Colonic mucosa (tissue), 4 donors: Measurements from ENCODE around the gene BAZ2B. TPM values are rescaled to one million over a fixed set of nuclear protein-coding genes. Genes with fewer than 3 reads are reported as not detected.

ENCODE experiments used
- DNase-seq: peaks from one replicate; pipeline ENCODE4 v3.0.0-alpha.2; 2020
- H3K27ac ChIP-seq: fragments of 200-600 bp; one replicate; pipeline ENCODE4 v1.8.0; 2021
- H3K27me3 ChIP-seq: fragments of 200-600 bp; one replicate; pipeline ENCODE4 v1.8.0; 2021
- H3K36me3 ChIP-seq: fragments of 200-600 bp; one replicate; pipeline ENCODE4 v1.8.0; 2021
- H3K4me1 ChIP-seq: fragments of 200-600 bp; one replicate; pipeline ENCODE4 v1.8.0; 2021; ENCODE audit warnings: mild to moderate bottlenecking
- H3K4me3 ChIP-seq: fragments of 200-600 bp; one replicate; pipeline ENCODE4 v1.8.0; 2021
- H3K9ac ChIP-seq, 2 donors: one replicate each; pipeline ENCODE4 v1.7.0; 2013; ENCODE audit warnings: control low read depth in 2 of 2, low read depth in 2 of 2, low read length in 2 of 2
- H3K9me3 ChIP-seq: fragments of 200-600 bp; one replicate; pipeline ENCODE4 v1.8.0; 2021
- intact Hi-C: fragments of 100-400 bp; cut with DNase I; formaldehyde crosslinking; loops from one replicate; pipeline ENCODE4 v1.14.1; 2022
- total RNA-seq, 2 donors: library from RNA; stranded (reverse); fragmentation: NEBNext Ultra II Directional in 1 of 2; extraction: Animal tissue kit (Norgen Biotek cat#: 25700) in 1 of 2; gene quantifications; one replicate each; pipeline ENCODE4 v1.2.1, GENCODE V29; 2021
- TF ChIP-seq, protein P1 (sequence below): fragments of 200-600 bp; IDR thresholded peaks from one replicate; pipeline ENCODE4 v1.8.0; 2022; ENCODE audit warnings: antibody characterized with exemption, mild to moderate bottlenecking
- donor health status: healthy.
- donor health status: DM: no; HTN: no; CAD: no.
- donor health status: DM: no; HTN: no; CAD: no.

BAZ2B gene
- total RNA-seq, 2 donors from 2014 or later, result 36.7 to 60.9 TPM

DNA sequence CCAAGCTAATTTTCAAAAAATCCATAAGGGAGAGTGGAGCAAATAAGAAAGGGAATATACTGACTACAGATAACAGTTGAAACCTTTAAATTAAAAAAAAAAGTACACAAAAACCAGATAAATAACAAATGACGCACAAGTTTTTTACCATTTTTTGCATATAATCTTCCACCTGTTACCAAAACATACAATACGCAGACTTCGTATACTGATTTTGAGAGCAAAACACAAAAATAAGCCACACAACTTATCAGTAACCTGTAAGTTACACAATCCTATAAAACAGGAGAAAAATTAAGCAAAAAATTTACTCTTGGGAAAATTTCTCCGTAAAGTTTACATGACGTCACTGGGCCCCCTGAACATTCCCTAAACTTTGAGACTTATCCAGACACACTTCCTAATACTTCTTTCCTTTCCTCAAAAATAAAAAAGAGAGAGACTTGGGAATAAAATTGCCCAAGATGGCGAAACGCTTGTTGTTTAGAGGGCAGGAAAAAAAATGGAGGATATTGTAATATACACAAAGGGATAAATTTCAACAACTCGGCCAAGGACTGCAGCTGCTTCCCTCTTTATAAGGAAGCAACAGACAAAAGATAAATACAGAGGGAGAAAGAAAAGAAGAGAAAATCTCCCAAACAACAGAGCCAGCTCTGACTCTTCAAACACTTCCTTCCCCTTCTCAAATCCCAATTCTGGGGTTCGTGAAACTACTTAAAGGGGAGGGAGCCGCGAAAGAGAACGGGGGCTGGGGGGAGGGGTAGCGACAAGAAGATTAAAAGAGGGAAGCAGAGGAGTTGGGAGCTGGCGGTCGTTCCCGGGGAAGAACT lies 1.6 kb downstream of the BAZ2B start:
- DNase-seq, result no peak
- TF ChIP-seq, protein P1, sequence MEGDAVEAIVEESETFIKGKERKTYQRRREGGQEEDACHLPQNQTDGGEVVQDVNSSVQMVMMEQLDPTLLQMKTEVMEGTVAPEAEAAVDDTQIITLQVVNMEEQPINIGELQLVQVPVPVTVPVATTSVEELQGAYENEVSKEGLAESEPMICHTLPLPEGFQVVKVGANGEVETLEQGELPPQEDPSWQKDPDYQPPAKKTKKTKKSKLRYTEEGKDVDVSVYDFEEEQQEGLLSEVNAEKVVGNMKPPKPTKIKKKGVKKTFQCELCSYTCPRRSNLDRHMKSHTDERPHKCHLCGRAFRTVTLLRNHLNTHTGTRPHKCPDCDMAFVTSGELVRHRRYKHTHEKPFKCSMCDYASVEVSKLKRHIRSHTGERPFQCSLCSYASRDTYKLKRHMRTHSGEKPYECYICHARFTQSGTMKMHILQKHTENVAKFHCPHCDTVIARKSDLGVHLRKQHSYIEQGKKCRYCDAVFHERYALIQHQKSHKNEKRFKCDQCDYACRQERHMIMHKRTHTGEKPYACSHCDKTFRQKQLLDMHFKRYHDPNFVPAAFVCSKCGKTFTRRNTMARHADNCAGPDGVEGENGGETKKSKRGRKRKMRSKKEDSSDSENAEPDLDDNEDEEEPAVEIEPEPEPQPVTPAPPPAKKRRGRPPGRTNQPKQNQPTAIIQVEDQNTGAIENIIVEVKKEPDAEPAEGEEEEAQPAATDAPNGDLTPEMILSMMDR, result no peak

DNA sequence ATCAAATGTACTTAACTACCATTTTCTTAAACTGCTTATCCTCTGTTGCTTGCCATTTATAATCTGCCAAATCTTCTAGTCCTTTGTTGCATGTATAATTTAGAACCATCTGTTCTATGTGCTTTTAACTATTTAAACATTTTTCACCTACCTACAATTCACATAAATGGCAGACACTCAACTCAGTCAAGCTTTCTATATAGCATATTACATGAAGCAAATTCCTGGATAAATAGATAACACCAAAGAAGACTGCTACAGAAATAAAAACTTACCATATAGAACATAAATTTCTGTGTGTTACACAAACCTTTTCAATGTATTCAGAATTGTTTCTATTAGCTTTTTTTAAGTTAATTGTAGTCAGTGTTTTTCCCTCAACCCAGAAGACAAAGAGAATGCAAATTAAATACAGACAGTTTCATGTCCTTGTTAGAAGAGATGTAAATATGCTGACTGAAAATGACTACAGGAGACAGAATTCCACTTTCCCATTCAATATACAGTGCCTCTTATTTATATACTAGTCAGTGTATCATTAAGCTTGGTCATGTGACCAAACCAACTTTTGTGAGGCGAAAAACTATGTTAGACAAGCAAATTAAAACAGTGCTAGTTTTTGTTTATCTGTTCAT lies 2.6 kb downstream of the BAZ2B start:
- peaks cover 6% of the 10 kb centered on the region for H3K4me1 ChIP-seq
- H3K4me3 ChIP-seq, result peak overlapping the region; percentile 60
- intact Hi-C loops, result no loop called here
- no peaks in the 10 kb centered on the region for H3K27me3 ChIP-seq
- peak overlapping the region in 1 of 2 donors; percentile 98 for H3K9ac ChIP-seq
- TF ChIP-seq, protein P1, result no peak
- H3K27ac ChIP-seq, result peak overlapping the region; percentile 98
- H3K36me3 ChIP-seq, result no peaks in the 10 kb centered on the region
- no peaks in the 10 kb centered on the region for H3K9me3 ChIP-seq
- DNase-seq, result no peak

More for the DNA sequence above, 1.6 kb downstream of the BAZ2B start:
- Histone ChIP-seq H3K36me3 (no peaks in the 10 kb centered on the region), H3K9ac (peak overlapping the region; percentile 97 to 98), H3K4me3 (peak overlapping the region; percentile 60), H3K27me3 (no peaks in the 10 kb centered on the region), H3K9me3 (no peaks in the 10 kb centered on the region), H3K27ac (peak overlapping the region; percentile 98), H3K4me1 (peaks cover 6% of the 10 kb centered on the region)
- intact Hi-C loops, result no loop called here

DNA sequence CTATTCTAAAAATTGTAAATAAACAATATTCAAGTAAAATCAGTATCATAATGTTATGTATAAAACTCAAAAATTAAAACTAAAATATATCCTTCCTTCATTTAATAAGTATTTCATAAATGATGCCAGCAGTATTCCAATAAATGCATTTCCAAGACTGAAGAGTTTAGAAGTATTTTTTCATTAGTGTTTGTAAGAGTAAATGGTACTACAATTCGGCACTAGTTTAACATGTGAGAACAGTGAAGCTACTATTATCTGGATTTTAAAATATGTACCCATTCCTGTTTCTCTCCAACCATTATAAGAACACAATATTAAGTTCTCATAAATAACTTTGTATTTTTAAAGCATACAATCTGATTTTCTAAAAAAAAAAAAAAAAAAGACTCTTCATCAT lies 3.3 kb downstream of the BAZ2B start:
- no peaks in the 10 kb centered on the region for H3K9me3 ChIP-seq
- peak overlapping the region; percentile 98 for H3K27ac ChIP-seq
- DNase-seq, result no peak
- H3K27me3 ChIP-seq, result no peaks in the 10 kb centered on the region
- H3K4me1 ChIP-seq, result peaks cover 6% of the 10 kb centered on the region
- no peaks in the 10 kb centered on the region for H3K36me3 ChIP-seq
- peak overlapping the region in 1 of 2 donors; percentile 98 for H3K9ac ChIP-seq
- H3K4me3 ChIP-seq, result no peak overlapping the region
- TF ChIP-seq, protein P1, result no peak
- intact Hi-C loops, result no loop called here

DNA sequence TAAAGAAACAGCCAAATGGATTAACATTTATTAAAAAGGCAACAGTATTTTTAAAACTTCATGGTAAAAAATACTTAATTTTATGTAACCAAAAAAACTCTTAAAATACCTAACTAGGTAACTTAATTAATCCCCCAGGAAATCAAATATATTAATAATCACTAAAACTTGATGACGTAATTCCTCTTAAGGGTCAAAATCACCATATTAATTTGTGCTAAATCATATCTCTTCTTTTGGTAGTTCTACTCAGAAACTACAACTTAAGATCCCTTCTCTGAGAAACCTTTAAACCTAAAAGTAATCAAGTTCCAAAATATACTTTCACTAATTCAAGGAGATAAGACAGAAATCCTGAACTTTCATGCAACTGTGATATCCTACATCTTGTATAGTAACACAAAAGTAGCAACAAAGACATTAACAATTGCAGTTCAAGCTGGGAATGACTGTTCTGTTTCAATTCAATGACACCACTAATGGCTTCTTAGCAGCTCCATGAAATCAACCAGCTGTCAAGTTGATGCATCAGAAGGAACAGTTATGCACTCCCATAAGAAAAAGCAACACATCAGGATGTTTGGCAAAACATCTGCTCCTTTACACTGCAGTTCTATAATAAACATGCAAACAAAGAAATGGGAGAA lies 4.0 kb downstream of the BAZ2B start:
- Histone ChIP-seq H3K9ac (no peak overlapping the region), H3K27me3 (no peaks in the 10 kb centered on the region), H3K4me1 (peaks cover 6% of the 10 kb centered on the region), H3K36me3 (no peaks in the 10 kb centered on the region), H3K4me3 (no peak overlapping the region), H3K9me3 (no peaks in the 10 kb centered on the region), H3K27ac (peak overlapping the region; percentile 98)
- no peak for DNase-seq
- intact Hi-C loops, result no loop called here
- TF ChIP-seq, protein P1, result no peak

DNA sequence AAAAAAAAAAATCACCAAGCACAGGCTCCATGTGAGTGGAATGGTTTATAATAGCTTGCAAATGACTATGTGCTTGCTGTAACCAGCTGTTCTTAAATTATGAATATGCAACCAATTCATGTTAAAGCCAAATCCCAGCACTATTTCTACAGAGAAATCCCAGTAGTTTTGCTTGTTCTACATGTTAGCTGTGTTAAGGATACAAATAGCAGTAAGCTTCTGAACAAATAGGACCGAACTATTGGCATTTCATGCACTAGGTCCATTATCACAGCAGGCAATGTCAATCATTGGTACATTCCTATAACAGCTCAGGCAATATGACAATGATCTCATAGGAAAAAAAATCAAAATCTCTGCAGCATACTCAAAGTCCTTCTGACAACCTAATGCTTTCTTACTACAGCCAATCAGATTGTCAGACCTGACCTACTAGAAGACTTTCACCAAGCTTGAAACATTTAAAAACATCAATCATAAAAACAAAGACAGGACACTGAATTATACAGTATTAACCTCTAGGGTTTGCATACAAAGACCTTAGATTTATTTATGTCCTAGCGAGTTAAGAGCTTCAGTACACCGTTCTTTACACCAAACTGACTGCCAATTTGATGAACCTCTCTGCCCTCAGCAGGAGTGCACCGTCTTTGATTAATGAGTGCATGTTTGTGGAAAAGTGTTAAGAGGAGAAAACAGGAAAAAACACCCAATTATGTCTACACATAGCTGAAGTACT lies 6.4 kb downstream of the BAZ2B start:
- Histone ChIP-seq H3K27ac (peak overlapping the region; percentile 7), H3K4me3 (no peak overlapping the region), H3K9me3 (no peaks in the 10 kb centered on the region), H3K9ac (peak overlapping the region in 1 of 2 donors; percentile 47), H3K36me3 (no peaks in the 10 kb centered on the region), H3K4me1 (peaks cover 6% of the 10 kb centered on the region), H3K27me3 (no peaks in the 10 kb centered on the region)
- TF ChIP-seq, protein P1, result no peak
- intact Hi-C loops, result no loop called here
- no peak for DNase-seq
